Tongue (tissue), 2 donors: Measurements from ENCODE around the gene OR52H1. TPM values are rescaled to one million over a fixed set of nuclear protein-coding genes. Genes with fewer than 3 reads are reported as not detected.
A peak's percentile ranks its signal among the peaks of the same experiment; 100 is the strongest.

Source experiments
- DNase-seq: peaks from one replicate; pipeline ENCODE4 v3.0.0-alpha.2; 2015
- total RNA-seq: library from RNA; depleted of rRNA; stranded (reverse); fragments of >200 nt; gene quantifications from one replicate; pipeline ENCODE4 v1.2.3, GENCODE V29; 2014

The OR52H1 gene
- total RNA-seq, 1 donor from 2014 or later = not detected

DNA sequence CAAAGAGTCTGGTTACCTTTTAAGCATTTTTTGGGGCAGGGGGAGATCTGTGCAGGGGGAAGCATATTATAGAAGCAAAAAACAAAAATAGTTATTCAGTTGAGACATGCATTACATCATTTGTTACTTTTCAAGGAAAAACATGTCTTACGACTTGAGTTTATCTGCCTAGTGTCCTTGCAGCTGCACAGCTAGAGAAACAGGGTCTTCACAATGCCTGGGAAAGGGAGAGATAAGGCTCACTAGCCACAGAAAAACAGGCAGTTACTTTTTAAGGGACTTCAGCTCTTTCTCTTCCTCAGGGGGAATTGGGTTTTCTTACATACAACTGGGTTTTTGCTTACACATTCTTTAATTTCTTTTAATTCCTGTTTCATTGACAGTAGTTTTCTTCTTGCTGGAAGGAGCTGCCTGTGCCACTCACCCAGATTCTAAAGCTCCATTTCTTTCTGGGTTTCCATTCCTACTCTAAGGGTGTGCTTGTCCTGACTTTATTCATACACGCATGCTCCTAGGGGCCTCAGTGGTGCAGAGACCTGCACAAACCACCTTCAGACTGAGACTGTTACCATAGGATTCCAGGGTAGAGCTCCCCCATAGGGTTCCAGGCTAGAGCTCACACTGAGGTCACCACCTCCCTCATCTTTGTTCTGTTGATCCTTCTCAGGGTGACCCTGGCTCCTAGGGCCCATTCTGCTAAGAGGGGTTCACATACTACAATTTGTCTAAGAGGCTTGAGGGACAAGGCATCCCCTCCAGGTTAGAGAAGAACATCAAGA, 17.1 kb downstream of the OR52H1 start:
- DNase-seq = no peak

DNA sequence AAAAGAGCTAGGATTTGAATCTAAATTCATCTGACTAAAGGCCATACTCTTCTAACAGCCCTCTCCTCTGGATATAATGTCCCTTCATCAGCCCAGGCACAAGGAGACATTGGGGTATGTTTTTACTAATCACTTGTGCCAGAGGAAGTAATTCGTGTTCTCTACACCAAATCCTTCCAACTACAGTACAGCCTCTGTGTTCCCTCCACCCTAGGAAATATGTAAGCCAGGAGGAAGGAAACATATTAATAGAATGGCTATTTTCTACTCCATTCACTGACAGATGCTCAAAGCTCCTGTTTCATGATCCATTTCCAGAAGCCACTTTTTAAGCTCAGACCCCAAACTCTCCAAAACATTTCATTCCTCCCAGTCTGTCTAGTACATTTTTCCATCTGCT, 19.8 kb downstream of the OR52H1 start:
- DNase-seq = no peak

DNA sequence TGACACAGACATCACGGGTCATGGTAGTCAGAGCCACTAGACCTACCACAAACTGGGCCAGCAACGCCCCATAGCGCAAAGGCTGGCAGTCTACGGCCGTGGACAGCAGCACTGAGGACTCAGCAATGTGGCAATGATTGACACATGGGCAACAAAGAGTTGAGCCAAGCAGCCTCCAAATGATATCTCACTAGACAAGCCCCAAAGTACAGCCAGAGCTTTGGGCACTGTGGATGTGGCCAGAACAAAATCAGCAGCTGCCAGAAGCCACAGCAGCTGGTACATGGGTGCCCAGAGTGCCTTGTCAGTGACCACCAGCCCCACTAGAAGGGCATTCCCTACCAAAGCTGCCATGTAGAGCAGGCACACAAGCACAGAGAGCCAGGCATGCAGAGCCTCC, 20.6 kb downstream of the OR52H1 start:
- no peak for DNase-seq

DNA sequence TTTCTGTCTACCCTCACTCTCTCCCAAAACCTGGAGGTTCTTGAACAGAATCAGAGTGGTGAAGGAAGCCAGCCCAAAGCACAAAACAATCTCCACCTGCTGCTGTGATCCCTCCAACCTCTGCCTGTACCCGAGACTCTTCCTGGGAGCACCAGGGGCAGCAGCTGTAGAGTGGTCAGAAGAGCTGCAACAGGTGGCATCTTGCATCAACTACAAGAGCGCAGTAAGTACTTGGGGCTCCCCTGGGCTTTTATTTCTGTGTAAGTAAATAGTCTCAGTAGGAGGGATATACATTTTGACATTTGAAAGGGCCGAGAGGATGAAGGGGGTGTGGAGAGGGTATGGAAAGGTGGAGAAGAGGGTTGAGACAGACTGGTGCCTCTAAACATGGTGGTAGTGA, 23.6 kb downstream of the OR52H1 start:
- DNase-seq = peak; percentile 41

DNA sequence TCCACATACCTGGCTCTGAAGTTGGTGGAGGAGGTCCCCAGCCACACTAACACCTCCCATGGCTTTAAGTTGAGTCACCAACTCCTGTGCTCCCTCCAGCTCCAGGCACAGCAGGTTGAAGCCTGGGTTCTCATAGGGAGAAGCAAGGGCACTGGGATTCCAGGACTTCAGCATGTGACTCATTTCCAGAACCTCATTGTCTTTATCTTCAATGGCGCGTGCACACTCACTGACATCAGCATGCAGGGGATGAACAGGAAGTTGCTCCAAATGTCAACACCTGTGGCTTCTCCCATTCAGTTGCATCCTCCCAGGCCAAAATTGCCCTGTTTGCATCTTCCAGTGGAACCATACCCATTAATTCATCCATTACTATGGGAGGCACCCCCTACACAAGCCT, 26.0 kb downstream of the OR52H1 start:
- DNase-seq = no peak

DNA sequence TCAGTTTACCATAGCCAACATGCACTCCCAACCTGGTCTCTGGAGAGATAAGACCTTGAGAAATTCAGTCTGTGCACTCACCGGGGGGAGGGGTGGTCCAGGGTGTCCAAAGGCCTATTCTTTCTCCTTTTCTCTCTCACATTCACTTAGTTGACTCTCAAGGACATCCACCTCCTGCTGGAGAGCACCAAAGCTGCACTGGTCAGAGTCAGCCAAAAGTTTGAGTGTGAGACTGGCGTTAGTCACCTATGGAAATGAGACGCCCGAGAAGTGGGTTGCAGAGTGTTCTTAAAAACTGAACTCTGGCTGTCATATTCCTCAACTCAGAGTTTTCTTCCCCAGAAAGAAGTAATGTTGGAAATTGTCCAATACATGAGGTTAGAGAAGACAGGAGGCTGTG, 26.8 kb downstream of the OR52H1 start:
- no peak for DNase-seq

DNA sequence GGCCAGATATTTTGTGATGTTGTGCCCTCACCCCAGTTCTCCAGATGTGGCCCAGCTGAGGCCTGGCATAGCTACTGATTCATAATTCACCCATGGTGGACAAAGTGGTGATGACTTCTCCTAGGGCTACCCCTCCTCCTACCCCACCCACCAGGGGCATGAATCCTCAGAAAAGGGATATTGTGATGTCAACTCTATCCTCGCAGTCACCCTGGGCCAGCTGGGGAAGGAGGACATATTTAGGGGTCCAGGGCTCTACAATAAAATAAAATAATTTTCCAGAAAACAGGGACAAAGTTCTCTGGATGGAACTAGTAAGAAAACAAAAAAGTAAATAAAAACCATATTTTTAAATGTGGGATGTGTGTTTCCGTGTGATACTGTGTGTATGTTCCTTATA, 31.7 kb downstream of the OR52H1 start, which contains the start of gene UBQLNL:
TSS of gene UBQLNL (minus strand) at position 101 of the 400 bp plus-strand sequence. CDS start 258 bp downstream, outside the sequence.
- DNase-seq = no peak

DNA sequence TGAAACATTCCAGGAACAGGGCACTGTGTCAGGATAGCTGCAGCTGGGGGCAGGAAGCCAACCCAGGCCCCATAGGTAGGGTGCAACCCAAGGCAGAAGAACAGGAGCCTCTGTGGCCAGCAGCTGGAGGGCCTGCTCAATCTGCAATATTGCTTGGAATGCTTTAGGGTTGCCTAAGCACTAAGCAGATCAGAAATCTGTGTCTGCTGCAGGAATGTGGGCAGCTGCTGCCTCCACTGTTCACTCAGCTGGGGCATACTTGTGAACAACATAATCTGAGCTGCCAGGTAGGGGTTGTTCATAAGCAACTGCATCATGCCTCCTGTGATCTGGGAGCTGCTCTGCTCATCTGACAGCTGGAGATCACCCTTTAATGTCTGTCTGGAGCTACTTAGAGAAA, 33.5 kb downstream of the OR52H1 start:
- no peak for DNase-seq

DNA sequence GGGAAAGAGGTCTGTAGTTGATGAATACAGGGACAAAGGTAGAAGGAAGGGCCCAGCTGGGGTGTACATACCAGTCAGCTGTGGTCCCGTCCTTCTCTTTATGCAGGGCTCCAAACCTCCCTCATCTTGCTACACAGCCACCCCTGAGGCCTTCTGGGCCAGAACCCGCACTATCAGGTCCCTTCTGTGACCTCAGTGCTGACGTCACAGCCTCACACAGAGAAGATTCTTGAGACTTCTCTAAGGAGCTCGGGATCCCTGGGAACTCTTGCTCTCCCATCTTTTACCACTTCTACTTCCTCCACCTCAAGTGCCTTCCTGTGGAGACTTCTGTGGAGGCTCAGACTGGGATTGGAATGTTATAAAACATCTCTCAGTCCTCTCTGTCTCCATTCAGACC, 38.5 kb downstream of the OR52H1 start, which contains the start of gene UBQLN3:
TSS of gene UBQLN3 (minus strand) at position 155 of the 400 bp plus-strand sequence. CDS start 399 bp downstream, outside the sequence.
- DNase-seq = no peak

DNA sequence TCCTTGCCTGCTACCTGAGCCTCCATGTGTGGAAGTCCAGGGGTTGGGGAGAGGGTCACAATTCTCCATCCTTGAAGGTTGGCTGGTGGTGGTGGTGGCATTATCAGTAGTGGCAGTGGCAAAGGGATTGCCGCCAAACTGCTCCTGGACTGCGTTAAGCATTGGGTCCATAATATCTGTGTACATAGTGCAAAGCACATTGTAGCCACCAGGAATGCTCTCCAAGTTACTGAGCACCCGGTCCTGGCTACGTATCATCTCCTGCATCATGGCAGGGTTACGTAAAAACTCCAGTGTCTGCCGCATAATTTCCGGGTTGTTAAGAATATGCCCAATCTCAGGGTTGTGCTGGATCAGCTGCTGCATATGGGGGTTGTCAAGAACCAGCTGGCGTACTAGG, 39.7 kb downstream of the OR52H1 start:
- no peak for DNase-seq

DNA sequence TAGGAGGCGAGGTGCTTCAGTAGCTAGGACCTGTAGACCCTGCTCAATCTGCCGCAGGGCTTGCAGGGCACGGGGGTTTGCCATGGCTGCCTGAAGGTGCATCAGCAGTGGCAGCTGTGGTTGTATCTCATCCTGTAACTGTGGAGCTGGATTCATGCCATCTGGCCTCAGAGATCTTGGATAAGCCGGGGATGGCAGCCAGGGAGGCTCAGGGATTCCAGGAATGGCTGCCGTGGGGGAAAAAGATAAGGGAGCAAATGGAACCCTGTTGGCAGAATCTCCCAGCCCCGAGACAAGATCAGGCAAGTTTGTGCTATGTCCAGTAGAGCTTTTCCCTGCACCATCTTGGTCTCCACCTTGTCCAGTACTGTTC, 40.4 kb downstream of the OR52H1 start:
- DNase-seq = peak; percentile 76

DNA sequence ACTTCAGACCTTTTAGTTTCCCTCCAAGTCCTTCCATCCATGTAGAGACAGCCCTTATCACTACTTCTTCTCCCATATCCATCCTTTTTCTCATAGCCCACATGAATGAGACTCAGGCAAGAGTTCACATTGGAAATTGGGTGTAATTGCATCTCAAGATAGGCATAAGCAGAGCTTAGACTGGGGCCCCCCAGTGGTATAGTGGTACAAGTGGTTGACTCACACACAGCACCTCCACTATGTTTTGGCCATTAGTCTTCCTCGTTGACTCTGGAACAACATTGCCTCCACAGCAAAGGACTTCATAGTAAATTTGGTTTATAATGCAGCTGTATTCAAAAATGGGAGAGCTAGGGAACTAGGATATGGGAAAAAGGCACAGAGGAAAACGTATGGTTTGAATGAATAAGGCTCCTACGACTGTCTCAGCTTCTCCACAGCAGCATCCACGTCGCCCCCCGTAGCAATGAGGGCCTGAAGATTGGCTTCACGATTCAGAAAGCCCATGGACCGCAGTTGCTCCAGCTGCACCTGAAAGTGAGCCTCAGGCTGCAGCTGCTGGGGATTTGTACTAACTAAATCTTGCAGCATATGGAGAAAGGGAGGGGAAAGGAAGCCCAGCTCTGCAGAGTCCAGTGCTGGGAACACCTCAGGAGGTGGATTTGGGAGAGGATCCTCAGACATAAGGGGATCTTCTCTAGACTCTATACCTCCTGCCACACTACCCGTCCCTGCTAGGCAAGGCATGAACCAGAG, 41.0 kb downstream of the OR52H1 start:
- DNase-seq = peak; percentile 54

DNA sequence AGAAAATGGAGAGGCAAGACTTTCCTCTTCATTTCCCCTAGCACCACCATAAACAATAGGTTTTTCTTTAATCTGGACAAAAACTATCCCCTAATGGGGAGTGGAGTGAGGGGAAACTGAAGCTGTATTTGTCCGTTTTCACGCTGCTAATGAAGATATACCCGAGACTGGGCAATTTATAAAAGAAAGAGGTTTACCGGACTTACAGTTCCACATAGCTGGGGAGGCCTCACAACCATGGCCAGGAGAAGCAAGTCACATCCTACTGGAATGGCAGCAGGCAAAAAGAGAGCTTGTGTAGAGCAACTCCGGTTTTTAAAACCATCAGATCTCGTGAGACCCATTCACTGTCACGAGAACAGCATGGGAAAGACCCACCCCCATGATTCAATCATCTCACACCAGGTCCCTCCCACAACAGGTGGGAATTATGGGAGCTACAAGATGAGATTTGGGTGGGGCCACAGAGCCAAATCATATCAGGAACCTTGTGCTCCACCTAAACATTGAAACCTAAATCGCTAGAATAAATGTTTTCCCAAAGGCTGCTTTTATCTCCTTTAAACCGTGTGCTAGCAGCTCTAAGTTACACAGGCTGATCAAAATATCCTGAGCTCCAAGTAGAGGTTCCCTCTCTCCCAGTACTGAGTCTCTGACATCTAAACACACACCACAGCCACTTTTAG, 42.8 kb downstream of the OR52H1 start:
- no peak for DNase-seq

DNA sequence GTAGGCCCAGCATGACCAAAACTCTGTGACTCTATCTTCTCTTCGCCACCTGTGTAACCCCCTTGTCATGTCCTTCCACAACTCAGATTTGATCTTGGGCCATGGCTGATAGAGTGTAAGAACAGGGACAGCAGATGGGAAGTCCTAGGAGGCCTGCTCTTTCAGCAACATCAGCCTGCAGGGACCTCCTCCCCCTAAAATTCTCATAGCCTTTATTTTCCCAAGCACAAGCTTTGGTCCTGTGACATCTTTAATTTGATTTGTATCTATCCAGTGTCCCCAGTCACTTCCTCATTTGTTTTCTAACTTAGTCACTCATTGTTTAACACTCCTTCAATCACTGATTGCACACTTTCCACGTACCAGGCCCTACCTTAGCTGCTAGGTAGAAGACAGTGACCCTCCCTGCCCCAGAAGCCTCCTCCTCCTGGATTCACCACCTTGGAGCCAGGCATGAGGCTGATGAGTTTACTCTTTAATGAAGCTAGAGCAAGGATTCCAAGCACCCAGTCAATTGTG, 43.9 kb downstream of the OR52H1 start:
- no peak for DNase-seq

DNA sequence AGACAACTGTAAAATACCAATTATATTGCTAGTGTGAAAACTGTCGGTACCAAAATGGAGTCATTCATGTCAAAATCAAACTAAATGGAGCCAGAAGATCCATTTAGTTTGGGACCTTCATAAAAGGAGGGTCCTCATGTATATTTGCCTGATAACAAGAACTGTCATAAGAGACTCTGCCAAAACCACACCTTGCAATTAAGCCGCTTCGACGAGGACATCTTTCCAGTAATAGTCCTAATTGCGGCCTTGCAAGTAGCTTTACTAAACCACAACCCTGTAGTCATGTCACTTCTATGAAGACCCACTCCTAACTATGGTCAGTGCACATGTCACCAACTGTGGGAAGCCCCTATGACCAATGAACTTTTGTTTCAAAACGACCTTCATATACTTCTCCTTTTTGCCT, 47.9 kb downstream of the OR52H1 start:
- DNase-seq = no peak

DNA sequence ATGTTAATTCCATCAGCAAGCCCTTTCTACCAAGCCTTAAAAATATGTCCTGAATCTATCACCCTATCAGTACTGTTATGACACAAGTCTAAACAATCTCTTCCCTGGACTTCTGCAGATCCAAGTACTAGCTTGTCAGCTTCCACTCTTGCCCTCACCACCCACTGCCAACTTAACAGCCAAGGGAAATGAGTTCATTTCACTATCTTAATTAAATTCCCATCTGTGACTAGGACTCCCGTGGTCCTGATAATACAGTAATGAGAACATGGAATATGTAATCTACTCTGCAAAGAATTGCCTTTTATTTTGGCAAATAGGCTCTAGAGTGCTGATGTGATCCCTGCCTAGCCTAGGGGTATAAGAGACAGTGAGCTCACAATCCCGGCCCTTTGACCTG, 48.7 kb downstream of the OR52H1 start:
- no peak for DNase-seq

Other genes with a start within 250 kb of the OR52H1 start
- gene OR51B4, start 246.6 kb downstream of the OR52H1 start, total RNA-seq = not detected
- 1.0 TPM for gene OR51B2, start 224.2 kb downstream of the OR52H1 start, total RNA-seq
- gene OR51B5, start 205.0 kb downstream of the OR52H1 start, total RNA-seq = not detected
- not detected for gene OR51B6, start 197.0 kb downstream of the OR52H1 start, total RNA-seq
- gene OR51M1, start 164.7 kb downstream of the OR52H1 start, total RNA-seq = not detected
- gene OR51Q1, start 126.4 kb downstream of the OR52H1 start, total RNA-seq = not detected
- not detected for gene OR51I1, start 107.0 kb downstream of the OR52H1 start, total RNA-seq
- gene OR51I2, start 99.2 kb downstream of the OR52H1 start, total RNA-seq = not detected
- gene OR52D1, start 59.9 kb downstream of the OR52H1 start, total RNA-seq = not detected
- not detected for gene UBQLN3, start 38.6 kb downstream of the OR52H1 start, total RNA-seq
- 0.10 TPM for gene UBQLNL, start 31.8 kb downstream of the OR52H1 start, total RNA-seq
- not detected for gene OR52B6, start 32.3 kb upstream of the OR52H1 start, total RNA-seq
- gene TRIM6, start 48.1 kb upstream of the OR52H1 start, total RNA-seq = 6.5 TPM
- gene TRIM34, start 76.5 kb upstream of the OR52H1 start, total RNA-seq = 8.1 TPM
- gene TRIM5, start 136.5 kb upstream of the OR52H1 start, total RNA-seq = 16.3 TPM
- gene TRIM22, start 141.2 kb upstream of the OR52H1 start, total RNA-seq = 13.4 TPM
- gene OR56B1, start 187.9 kb upstream of the OR52H1 start, total RNA-seq = 0.10 TPM
- not detected for gene OR52N4, start 205.7 kb upstream of the OR52H1 start, total RNA-seq
- not detected for gene OR52N5, start 234.8 kb upstream of the OR52H1 start, total RNA-seq
- not detected for gene OR52N1, start 242.7 kb upstream of the OR52H1 start, total RNA-seq